AG09309 (cell line): ENCODE results near the gene COL1A2.

ENCODE experiments used
- DNase-seq: peaks from one replicate; pipeline ENCODE4 v3.0.0-alpha.2; 2010; ENCODE audit warnings: low read depth
- H3K4me3 ChIP-seq: 2 replicates; pipeline ENCODE4 v1.5.1; 2011; ENCODE audit warnings: mild to moderate bottlenecking, low read depth, low read length, moderate library complexity; ENCODE audit not compliant: control insufficient read depth
- TF ChIP-seq, protein P1 (sequence below): IDR thresholded peaks from 2 replicates; pipeline ENCODE4 v1.5.1; 2011; ENCODE audit warnings: mild to moderate bottlenecking, low read depth, low read length, inconsistent platforms; ENCODE audit not compliant: insufficient read depth, control insufficient read depth; ENCODE audit errors: missing control alignments

The COL1A2 gene

DNA sequence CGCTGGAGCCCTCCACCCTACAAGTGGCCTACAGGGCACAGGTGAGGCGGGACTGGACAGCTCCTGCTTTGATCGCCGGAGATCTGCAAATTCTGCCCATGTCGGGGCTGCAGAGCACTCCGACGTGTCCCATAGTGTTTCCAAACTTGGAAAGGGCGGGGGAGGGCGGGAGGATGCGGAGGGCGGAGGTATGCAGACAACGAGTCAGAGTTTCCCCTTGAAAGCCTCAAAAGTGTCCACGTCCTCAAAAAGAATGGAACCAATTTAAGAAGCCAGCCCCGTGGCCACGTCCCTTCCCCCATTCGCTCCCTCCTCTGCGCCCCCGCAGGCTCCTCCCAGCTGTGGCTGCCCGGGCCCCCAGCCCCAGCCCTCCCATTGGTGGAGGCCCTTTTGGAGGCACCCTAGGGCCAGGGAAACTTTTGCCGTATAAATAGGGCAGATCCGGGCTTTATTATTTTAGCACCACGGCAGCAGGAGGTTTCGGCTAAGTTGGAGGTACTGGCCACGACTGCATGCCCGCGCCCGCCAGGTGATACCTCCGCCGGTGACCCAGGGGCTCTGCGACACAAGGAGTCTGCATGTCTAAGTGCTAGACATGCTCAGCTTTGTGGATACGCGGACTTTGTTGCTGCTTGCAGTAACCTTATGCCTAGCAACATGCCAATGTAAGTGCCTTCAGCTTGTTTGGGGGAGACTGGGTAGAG, at the start of gene COL1A2:
COL1A2 (plus strand) TSS at position 459 of the 704 bp plus-strand sequence; CDS start at position 596, 137 bp downstream.
- peak within 1 kb of the TSS; percentile 87 for H3K4me3 ChIP-seq
- TF ChIP-seq, protein P1, sequence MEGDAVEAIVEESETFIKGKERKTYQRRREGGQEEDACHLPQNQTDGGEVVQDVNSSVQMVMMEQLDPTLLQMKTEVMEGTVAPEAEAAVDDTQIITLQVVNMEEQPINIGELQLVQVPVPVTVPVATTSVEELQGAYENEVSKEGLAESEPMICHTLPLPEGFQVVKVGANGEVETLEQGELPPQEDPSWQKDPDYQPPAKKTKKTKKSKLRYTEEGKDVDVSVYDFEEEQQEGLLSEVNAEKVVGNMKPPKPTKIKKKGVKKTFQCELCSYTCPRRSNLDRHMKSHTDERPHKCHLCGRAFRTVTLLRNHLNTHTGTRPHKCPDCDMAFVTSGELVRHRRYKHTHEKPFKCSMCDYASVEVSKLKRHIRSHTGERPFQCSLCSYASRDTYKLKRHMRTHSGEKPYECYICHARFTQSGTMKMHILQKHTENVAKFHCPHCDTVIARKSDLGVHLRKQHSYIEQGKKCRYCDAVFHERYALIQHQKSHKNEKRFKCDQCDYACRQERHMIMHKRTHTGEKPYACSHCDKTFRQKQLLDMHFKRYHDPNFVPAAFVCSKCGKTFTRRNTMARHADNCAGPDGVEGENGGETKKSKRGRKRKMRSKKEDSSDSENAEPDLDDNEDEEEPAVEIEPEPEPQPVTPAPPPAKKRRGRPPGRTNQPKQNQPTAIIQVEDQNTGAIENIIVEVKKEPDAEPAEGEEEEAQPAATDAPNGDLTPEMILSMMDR = no peak

DNA sequence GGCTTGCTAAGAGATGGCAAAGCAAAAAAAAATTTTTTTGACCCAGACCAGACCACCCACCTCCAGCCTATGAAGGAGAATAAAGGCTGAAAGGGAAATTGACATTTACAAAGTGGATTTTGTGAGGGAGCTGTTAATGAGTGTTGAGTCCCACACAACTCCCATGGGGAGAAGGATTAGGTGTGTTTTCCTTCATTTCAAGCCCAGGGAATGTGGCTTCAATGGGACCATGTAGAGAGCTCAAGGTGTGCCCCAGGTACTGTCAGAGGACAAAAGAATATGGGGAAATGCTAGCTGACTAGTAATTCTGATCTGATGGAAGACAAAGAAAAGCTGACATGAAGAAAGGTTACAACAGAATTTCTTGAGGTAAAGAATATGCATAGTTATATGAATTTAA, 48.8 kb upstream of the COL1A2 start:
- DNase-seq = no peak
- H3K4me3 ChIP-seq = no peak overlapping the region
- TF ChIP-seq, protein P1 = no peak

More for the DNA sequence above, at the start of gene COL1A2:
- peak; percentile 99 for DNase-seq

DNA sequence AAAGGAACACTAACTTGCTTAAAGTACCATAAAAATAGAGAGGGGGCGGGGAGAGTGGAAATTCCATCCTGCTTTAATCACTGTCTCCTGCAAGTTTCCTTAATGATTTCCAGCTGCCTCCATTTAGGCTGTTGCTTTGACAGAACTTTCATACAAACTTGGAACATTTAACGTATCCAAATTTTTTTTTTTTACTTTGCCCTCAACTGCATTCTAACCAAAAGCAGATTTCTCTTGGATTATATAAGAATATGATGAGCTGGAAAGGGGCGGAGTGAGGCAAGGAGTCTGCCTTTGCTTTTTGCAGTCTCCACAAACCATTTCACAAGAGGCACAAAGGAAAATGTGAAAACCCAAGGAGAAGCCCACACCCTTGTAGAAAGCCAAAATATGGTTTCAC, 46.6 kb upstream of the COL1A2 start:
- TF ChIP-seq, protein P1 = no peak
- H3K4me3 ChIP-seq = no peak overlapping the region
- DNase-seq = peak; percentile 99

DNA sequence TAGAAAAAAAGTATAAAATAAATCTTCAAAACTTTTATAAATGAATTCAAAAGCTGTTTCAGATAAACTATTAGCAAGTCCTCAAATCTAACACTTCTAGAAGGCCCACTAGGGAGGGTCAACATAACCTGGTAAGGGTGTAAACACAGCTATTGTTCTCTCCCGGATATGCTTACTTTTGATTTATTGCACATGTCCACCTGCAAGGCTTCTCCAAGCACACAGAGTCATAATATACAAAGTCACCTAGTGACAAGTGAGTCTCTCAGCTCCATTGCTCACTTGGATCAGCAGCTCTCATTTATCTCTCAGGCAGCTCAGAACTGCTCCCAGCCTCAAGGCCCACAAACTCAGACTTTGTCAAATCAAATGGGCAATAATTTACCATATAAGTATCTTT, 44.0 kb upstream of the COL1A2 start:
- no peak for DNase-seq
- TF ChIP-seq, protein P1 = no peak
- no peak overlapping the region for H3K4me3 ChIP-seq

DNA sequence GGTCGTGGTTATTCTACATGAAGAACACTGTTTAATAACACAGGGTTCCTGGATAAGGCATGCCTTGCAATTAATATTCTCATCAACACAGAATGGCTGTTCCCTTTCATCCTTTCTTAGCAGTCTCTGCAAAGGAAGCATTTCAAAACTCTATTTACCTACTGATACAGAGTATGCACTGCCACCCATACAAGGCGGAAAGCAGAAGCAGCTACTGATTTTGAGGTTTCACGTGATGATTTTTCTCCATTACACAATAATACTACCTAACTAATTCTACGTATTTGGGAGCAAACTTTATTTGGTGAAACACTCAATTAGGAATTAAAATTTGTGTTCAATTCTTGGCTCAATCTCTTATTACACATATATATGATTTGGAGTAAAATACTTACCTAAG, 43.0 kb upstream of the COL1A2 start:
- H3K4me3 ChIP-seq = no peak overlapping the region
- no peak for DNase-seq
- TF ChIP-seq, protein P1 = no peak

DNA sequence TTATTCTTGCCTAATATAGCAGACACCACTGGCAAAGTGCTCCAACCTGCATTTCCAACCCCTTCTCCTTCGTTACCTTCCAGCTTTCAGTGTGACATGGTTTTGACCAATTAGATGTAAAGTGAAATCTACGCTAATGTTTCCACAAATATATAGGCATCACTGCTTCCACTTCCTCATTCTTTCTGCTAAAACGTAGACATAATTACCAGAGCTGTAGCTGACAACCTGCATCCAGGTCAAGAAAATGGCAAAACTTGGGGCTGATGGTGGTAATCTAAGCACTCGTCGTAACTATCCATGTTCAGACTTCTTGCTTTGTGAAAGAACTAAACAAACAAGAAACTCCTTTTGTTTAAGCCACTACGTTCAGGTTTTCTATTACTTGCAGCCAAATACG, 41.8 kb upstream of the COL1A2 start:
- TF ChIP-seq, protein P1 = no peak
- no peak overlapping the region for H3K4me3 ChIP-seq
- no peak for DNase-seq

DNA sequence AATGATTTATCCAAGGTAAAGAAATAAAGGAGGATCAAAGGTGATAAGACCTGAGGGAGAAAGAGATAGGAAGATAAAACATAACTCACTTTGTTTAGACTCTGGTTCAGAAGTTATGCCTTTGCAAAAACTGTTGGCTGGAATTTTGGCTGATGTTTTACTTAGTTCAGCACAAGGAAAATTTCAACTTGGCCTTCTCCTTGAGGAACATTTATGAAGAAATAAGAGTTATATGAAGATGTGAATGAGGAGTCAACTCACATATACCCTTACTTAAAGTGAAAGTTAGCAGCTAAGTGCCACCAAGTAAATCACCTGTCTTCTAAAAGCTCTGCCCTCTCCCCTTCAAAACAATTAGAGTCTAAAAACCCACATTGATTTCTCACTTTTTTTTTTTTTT, 39.7 kb upstream of the COL1A2 start:
- TF ChIP-seq, protein P1 = no peak
- DNase-seq = no peak
- H3K4me3 ChIP-seq = no peak overlapping the region
